ENCODE results near the gene SKAP2. TPM values are rescaled to one million over a fixed set of nuclear protein-coding genes. Genes with fewer than 3 reads are reported as not detected.

SKAP2 gene
- total and polyA plus RNA-seq, 2 of the 4 experiments (the other 2 are of a cell fraction) = 5.7 to 7.4 TPM

DNA sequence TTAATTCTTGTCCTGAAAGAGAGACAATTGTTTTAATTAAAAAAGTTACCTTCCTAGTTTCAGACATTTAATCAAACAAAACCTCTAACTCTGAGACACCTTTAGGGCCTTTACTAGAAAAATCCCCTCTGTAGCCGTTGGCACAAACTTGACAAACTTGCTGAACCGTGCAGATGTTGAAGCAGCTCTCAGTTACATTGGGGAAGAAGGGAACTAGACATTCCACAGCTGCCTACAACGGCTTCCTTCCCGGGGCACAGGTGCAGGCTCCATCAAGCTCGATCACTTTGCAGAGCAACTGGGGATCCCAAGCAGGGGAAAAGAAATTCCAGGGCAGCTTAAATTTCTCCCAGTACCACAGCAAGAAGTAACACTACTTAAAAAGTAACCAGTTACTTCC lies 141.3 kb downstream of the SKAP2 start:
- no peak overlapping the region for H2AK9ac ChIP-seq (replicated peaks; ENCODE audit: low read depth, low read length, poor library complexity)
- H3K4ac ChIP-seq (ENCODE audit: low read depth, low read length) = no peak overlapping the region
- no peak overlapping the region for H2BK15ac ChIP-seq (ENCODE audit: low read depth, low read length)
- no peaks in the 10 kb centered on the region for H3K9me1 ChIP-seq (ENCODE audit: insufficient read depth, low read length)
- no peaks in the 10 kb centered on the region for H3K36me3 ChIP-seq (ENCODE audit: control insufficient read depth, insufficient read depth, low read length)
- CTCF ChIA-PET = no interaction called here
- dilution Hi-C loops (cut with HindIII; ENCODE audit: low sequenced_read_pairs, unreplicated experiment) = no loop called here
- H3K4me1 ChIP-seq (ENCODE audit: control insufficient read depth, insufficient read depth, low read length) = no peaks in the 10 kb centered on the region
- H2BK5ac ChIP-seq (ENCODE audit: low read depth, low read length, poor library complexity, severe bottlenecking) = no peak overlapping the region
- H3K79me1 ChIP-seq (ENCODE audit: low read depth in 1 of 2, low read length in 2 of 2) = no peaks in the 10 kb centered on the region
- H3K4me2 ChIP-seq (ENCODE audit: low read depth, low read length) = no peak overlapping the region
- no peak overlapping the region for H3K18ac ChIP-seq (ENCODE audit: low read depth, low read length)
- no peak overlapping the region for H3K27ac ChIP-seq (ENCODE audit: insufficient read depth, low read length)
- intact Hi-C loops (cut with micrococcal nuclease) = no loop called here
- ATAC-seq (ENCODE audit: low read depth) (no peak), DNase-seq (no peak)
- no peaks in the 10 kb centered on the region for H3K9me3 ChIP-seq (ENCODE audit: control insufficient read depth, insufficient read depth, low read length)
- H3K27me3 ChIP-seq (ENCODE audit: control insufficient read depth, insufficient read depth, low read length) = no peaks in the 10 kb centered on the region
- no peak overlapping the region for H2BK20ac ChIP-seq (ENCODE audit: low read depth, low read length)
- no peak overlapping the region for H4K5ac ChIP-seq (ENCODE audit: low read depth, low read length)
- in situ Hi-C loops (cut with MboI; ENCODE audit: low sequenced_read_pairs) = no loop called here
- H3K4me3 ChIP-seq (ENCODE audit: insufficient read depth, low read depth, low read length) = no peak overlapping the region
- no peak overlapping the region for H3K14ac ChIP-seq (replicated peaks; ENCODE audit: low read depth, low read length)
- H2AK5ac ChIP-seq (ENCODE audit: low read depth, low read length) = no peak overlapping the region
- H4K8ac ChIP-seq (ENCODE audit: low read depth in 2 of 2, low read length in 2 of 2) = no peak overlapping the region
- H4K20me1 ChIP-seq (ENCODE audit: insufficient read depth, low read length) = no peaks in the 10 kb centered on the region
- no peak overlapping the region for H3K56ac ChIP-seq (ENCODE audit: extremely low read depth, insufficient read depth, low read length)
- no peak for TF ChIP-seq MXI1 (IDR thresholded peaks at IDR 0.05; ENCODE audit: borderline replicate concordance, low read depth, low read length)
- no peak for TF ChIP-seq CEBPB (IDR thresholded peaks at IDR 0.05; ENCODE audit: low read depth, low read length)
- no peak for TF ChIP-seq RCOR1 (IDR thresholded peaks at IDR 0.05; ENCODE audit: insufficient replicate concordance, low read length)
- TF ChIP-seq ELK1 (IDR thresholded peaks at IDR 0.05; ENCODE audit: borderline replicate concordance, low read depth, low read length) = no peak
- no peak for TF ChIP-seq SMC3 (IDR thresholded peaks at IDR 0.05; ENCODE audit: low read depth, low read length)
- TF ChIP-seq RAD21 (IDR thresholded peaks at IDR 0.05; ENCODE audit: low read length) = no peak
- no peak for TF ChIP-seq RFX5 (IDR thresholded peaks at IDR 0.05; ENCODE audit: low read depth, low read length)
- no peak for TF ChIP-seq POLR2A (IDR thresholded peaks at IDR 0.05; ENCODE audit: low read depth, low read length)
- no peak for TF ChIP-seq MAZ (IDR thresholded peaks at IDR 0.05; ENCODE audit: borderline replicate concordance, low read depth, low read length)
- TF ChIP-seq CHD1 (IDR thresholded peaks at IDR 0.05; ENCODE audit: low read depth, low read length) = no peak
- TF ChIP-seq, protein P1, sequence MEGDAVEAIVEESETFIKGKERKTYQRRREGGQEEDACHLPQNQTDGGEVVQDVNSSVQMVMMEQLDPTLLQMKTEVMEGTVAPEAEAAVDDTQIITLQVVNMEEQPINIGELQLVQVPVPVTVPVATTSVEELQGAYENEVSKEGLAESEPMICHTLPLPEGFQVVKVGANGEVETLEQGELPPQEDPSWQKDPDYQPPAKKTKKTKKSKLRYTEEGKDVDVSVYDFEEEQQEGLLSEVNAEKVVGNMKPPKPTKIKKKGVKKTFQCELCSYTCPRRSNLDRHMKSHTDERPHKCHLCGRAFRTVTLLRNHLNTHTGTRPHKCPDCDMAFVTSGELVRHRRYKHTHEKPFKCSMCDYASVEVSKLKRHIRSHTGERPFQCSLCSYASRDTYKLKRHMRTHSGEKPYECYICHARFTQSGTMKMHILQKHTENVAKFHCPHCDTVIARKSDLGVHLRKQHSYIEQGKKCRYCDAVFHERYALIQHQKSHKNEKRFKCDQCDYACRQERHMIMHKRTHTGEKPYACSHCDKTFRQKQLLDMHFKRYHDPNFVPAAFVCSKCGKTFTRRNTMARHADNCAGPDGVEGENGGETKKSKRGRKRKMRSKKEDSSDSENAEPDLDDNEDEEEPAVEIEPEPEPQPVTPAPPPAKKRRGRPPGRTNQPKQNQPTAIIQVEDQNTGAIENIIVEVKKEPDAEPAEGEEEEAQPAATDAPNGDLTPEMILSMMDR (conservative IDR thresholded peaks at IDR 0.05; ENCODE audit: low read depth, low read length) = no peak
- TF ChIP-seq BHLHE40 (IDR thresholded peaks at IDR 0.05; ENCODE audit: low read depth, low read length) = no peak
- TF ChIP-seq USF2 (IDR thresholded peaks at IDR 0.05; ENCODE audit: low read depth, low read length) = no peak
- TF ChIP-seq NFE2L2 (IDR thresholded peaks at IDR 0.05; ENCODE audit: low read depth, low read length) = no peak
- no peak for TF ChIP-seq MAFK (IDR thresholded peaks at IDR 0.05; ENCODE audit: low read depth, low read length)
- TF ChIP-seq FOS (IDR thresholded peaks at IDR 0.05; ENCODE audit: low read depth, low read length) = no peak
- no CpG with 5 or more reads among the region's 5 CpGs for WGBS, 2 experiments (ENCODE audit: extremely low coverage in 2 of 2, insufficient read length in 1 of 2)
- POLR2A ChIA-PET (ENCODE audit: unreplicated experiment) = no interaction called here
- H2BK120ac ChIP-seq (ENCODE audit: low read depth, low read length) = no peak overlapping the region
- H4K91ac ChIP-seq (ENCODE audit: insufficient read depth, low read depth, low read length) = no peak overlapping the region
- H3K9ac ChIP-seq (ENCODE audit: low read depth, low read length) = no peak overlapping the region
- no peak overlapping the region for H3K23ac ChIP-seq (ENCODE audit: low read depth, low read length)
- no peak overlapping the region for H2AFZ ChIP-seq (replicated peaks; ENCODE audit: low read length, poor library complexity)
- BruUV-seq (replicated peaks) = no TSS peak
